Cardiac muscle cell (in vitro differentiated cells and primary cell): ENCODE results near the gene SNPH. TPM values are rescaled to one million over a fixed set of nuclear protein-coding genes. Genes with fewer than 3 reads are reported as not detected.
A peak's percentile ranks its signal among the peaks of the same experiment; 100 is the strongest.
"Not testable (repeated sequence)": the region's sequence is repeated elsewhere in the genome, so short reads cannot be mapped to it uniquely, and the experiment has no call there.

Source experiments
- DNase-seq, 2 donors: peaks; one replicate each; pipeline versions ENCODE4 v3.0.0 to v3.0.0-alpha.2; 2010 to 2017; ENCODE audit warnings: low read depth in 1 of 2, low spot score in 1 of 2
- H3K27ac ChIP-seq: fragments of 200-600 bp; sonication (generic); 2 replicates; pipeline ENCODE4 v1.5.1; 2016
- H3K27me3 ChIP-seq: fragments of 200-600 bp; sonication (generic); 2 replicates; pipeline ENCODE4 v1.6.0; 2016; ENCODE audit warnings: control low read depth
- H3K36me3 ChIP-seq: fragments of 200-600 bp; sonication (generic); 2 replicates; pipeline ENCODE4 v1.5.1; 2016; ENCODE audit warnings: control low read depth
- H3K4me1 ChIP-seq: fragments of 200-600 bp; sonication (generic); 2 replicates; pipeline ENCODE4 v1.8.1; 2017; ENCODE audit warnings: low read depth, mild to moderate bottlenecking, mixed run types
- H3K4me3 ChIP-seq: fragments of 200-600 bp; sonication (generic); 2 replicates; pipeline ENCODE4 v1.5.1; 2016; ENCODE audit warnings: mild to moderate bottlenecking
- H3K9me3 ChIP-seq: fragments of 200-600 bp; sonication (generic); 2 replicates; pipeline ENCODE4 v1.5.1; 2017; ENCODE audit warnings: low read depth, mild to moderate bottlenecking, control low read depth
- CTCF ChIP-seq: IDR thresholded peaks from 2 replicates; pipeline ENCODE4 v1.5.1; 2012; ENCODE audit warnings: low read depth, mild to moderate bottlenecking, low read length
- polyA plus RNA-seq: library from polyadenylated mRNA; unstranded; fragments of >200 nt; fragmentation: Nextera tagmentation; extraction: Ambion mirVana; gene quantifications from 2 replicates; pipeline ENCODE4 v1.2.1, GENCODE V29; 2016
- total RNA-seq: library from RNA; depleted of rRNA; stranded (reverse); fragments of >200 nt; gene quantifications from 2 replicates; pipeline ENCODE4 v1.2.3, GENCODE V29; 2016

SNPH gene
- total and polyA plus RNA-seq, 2 experiments from 2014 or later: 7.4 to 8.1 TPM

GRCh38 chr20:1337441-1337840 lies 71.3 kb downstream of the SNPH start:
- Histone ChIP-seq H3K36me3 (peaks cover 4% of the 10 kb centered on the region), H3K27me3 (no peaks in the 10 kb centered on the region), H3K27ac (no peak overlapping the region), H3K4me3 (no peak overlapping the region), H3K9me3 (no peaks in the 10 kb centered on the region), H3K4me1 (peaks cover 5% of the 10 kb centered on the region)
- DNase-seq: no peak
- TF ChIP-seq CTCF: no peak

DNA sequence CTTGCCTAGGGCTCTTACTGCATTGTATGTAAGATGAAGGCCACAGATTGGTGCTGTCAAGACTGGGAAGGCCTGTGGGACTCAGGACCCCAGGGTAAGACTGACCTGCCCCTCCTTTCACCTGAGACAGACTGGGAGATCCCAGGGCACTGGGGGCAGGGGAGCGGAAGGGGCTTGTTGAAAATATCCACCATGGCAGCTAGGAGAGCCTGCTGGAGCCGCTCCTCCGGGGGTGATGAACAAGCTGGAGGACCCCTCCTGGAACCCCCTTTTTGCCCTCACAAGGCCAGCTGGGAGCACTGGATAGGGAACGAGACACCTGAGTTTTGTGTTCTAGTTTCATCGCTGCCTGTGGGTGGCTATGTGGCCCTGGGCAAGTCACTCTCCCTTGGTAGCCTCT lies 72.0 kb downstream of the SNPH start:
- H3K4me3 ChIP-seq: no peak overlapping the region
- no peaks in the 10 kb centered on the region for H3K27me3 ChIP-seq
- no peaks in the 10 kb centered on the region for H3K36me3 ChIP-seq
- peaks cover 5% of the 10 kb centered on the region for H3K4me1 ChIP-seq
- TF ChIP-seq CTCF: no peak
- no peaks in the 10 kb centered on the region for H3K9me3 ChIP-seq
- no peak overlapping the region for H3K27ac ChIP-seq
- DNase-seq: no peak

DNA sequence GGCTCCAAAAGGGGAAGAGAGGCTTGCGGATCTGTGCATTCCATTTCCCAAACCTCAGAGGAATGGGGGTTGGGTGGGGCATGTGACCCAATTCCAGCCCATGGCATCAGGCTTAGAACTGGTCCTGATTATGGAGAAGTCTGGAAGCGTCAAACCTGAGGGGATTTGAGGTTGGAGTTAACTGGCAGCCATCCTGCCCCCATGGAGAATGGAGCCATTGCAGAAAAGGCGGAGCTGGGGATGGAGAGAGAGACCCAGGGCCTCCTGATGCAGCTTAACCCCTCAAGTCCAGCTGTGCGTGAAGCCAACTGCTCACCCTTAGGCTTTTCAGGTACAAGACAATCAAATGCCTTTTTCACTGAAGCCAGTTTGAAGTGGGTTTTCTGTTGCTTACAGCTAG lies 72.7 kb downstream of the SNPH start:
- no peak overlapping the region for H3K4me3 ChIP-seq
- no peak overlapping the region for H3K27ac ChIP-seq
- no peaks in the 10 kb centered on the region for H3K36me3 ChIP-seq
- peaks cover 5% of the 10 kb centered on the region for H3K4me1 ChIP-seq
- no peak for DNase-seq
- no peaks in the 10 kb centered on the region for H3K27me3 ChIP-seq
- H3K9me3 ChIP-seq: no peaks in the 10 kb centered on the region
- TF ChIP-seq CTCF: no peak

DNA sequence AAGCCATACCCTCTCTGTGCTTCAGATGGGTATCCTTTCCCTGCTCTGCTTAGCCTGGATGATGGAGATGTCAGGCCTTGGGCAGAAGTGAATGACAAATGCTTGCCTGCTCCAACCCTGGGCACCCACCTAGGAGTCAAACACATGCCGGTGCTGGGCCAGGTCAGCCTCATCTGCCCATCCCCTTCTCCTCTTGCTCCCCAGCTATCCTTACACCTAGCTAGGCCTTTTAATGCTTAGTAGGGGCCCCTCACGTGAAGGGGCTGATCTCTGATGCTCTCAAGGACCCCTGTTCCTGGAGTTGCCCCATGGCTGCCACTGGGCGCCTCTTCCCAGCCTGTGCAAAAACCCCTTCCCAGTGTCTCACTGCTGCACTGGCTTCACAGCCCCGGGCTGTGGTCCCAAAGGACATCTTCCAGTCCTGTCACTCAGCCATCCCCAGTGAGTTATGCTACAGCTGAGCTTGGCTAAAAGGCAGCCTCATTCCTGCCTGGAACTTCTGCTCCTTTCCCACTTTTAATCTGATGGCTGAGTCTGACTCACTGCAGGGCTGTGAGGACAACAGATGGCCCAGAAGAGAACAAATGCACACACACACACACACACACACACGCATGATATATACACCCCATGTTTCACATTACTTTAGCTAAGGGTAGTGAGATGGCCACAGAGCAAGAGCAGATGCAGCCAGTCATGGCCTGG lies 75.6 kb downstream of the SNPH start:
- DNase-seq: peak in 1 of 2 donors; percentile 80

DNA sequence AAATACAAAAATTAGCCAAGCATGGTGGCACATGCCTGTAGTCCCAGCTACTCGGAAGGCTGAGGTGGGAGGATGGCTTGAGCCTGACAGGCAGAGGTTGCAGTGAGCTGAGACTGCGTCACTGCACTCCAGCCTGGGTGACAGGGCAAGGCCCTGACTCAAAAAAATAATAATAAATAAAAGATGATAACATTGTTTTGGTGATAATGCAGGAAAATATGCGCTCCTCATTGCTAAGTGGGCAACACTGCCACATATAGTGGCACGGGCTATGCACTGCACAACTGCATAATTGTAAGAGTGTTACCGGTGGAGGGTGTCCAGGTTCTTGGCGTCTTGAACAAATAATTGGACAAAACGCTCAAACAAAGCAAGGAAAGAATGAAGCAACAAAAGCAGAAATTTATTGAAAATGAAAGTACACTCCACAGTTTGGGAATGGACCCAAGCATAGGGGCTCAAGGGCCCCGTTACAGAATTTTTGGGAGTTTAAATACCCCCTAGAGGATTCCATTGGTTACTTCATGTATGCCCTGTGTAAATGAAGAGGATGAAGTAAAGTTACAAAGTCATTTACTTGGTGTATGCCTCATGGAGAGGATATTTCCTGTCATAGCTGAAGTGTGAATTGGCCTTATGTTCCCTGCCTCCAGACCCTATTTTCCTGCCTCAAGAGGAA lies 77.5 kb downstream of the SNPH start:
- H3K36me3 ChIP-seq, H3K27ac ChIP-seq, H3K9me3 ChIP-seq: not testable (repeated sequence)

More for the DNA sequence above, 75.6 kb downstream of the SNPH start:
- Histone ChIP-seq H3K36me3 (no peaks in the 10 kb centered on the region), H3K4me1 (peaks cover 5% of the 10 kb centered on the region), H3K4me3 (no peak overlapping the region), H3K27ac (no peak overlapping the region), H3K9me3 (no peaks in the 10 kb centered on the region), H3K27me3 (no peaks in the 10 kb centered on the region)
- no peak for TF ChIP-seq CTCF

GRCh38 chr20:1345030-1345755 lies 79.1 kb downstream of the SNPH start:
- no peak for TF ChIP-seq CTCF
- no peak for DNase-seq
- H3K27ac ChIP-seq: no peak overlapping the region
- H3K36me3 ChIP-seq: no peaks in the 10 kb centered on the region
- H3K4me1 ChIP-seq: peaks cover under 1% of the 10 kb centered on the region
- no peaks in the 10 kb centered on the region for H3K27me3 ChIP-seq
- no peaks in the 10 kb centered on the region for H3K9me3 ChIP-seq
- H3K4me3 ChIP-seq: no peak overlapping the region

More for the DNA sequence above, 77.5 kb downstream of the SNPH start:
- H3K4me1 ChIP-seq, H3K4me3 ChIP-seq, H3K27me3 ChIP-seq, DNase-seq: not testable (repeated sequence)
